Measurements from ENCODE around the gene BSCL2. TPM values are rescaled to one million over a fixed set of nuclear protein-coding genes. Genes with fewer than 3 reads are reported as not detected.
"Not testable (repeated sequence)": the region's sequence is repeated elsewhere in the genome, so short reads cannot be mapped to it uniquely, and the experiment has no call there.

The BSCL2 gene
- polyA plus RNA-seq, 3 donors = 43.5 to 65.7 (median 63.3) TPM

- Mint-ChIP-seq H3K27me3 (ENCODE audit: low read depth in 3 of 3) (peaks cover 0 to 3% (median 0%) of the 10 kb centered on the region in 3 donors), H3K36me3 (peaks cover 5 to 10% of the 10 kb centered on the region in 2 donors), H3K4me3 (peak overlapping the region in 1 of 2 donors; percentile 87), H3K27ac (peak overlapping the region in 3 of 7 donors; percentile 15 to 66 (median 46)), H3K9me3 (no peaks in the 10 kb centered on the region), H3K4me1 (peaks cover 21% of the 10 kb centered on the region)
- Histone ChIP-seq H4K20me1 (ENCODE audit: insufficient read depth, low read length) (no peaks in the 10 kb centered on the region), H3K4me1 (ENCODE audit: control insufficient read depth in 1 of 2, insufficient read depth in 2 of 2, low read length in 2 of 2) (peaks cover 11 to 14% of the 10 kb centered on the region in 2 donors), H3K9ac (ENCODE audit: insufficient read depth, low read length, poor library complexity, severe bottlenecking) (no peak overlapping the region), H3K4me2 (replicated peaks; ENCODE audit: extremely low read depth, low read length, poor library complexity, severe bottlenecking) (peak overlapping the region; percentile 99), H3K4me3 (replicated peaks in 1 of 3; ENCODE audit: low read depth in 2 of 3, low read length in 3 of 3) (peak overlapping the region in 1 of 3 experiments; percentile 97), H3K36me3 (replicated peaks in 1 of 2; ENCODE audit: control insufficient read depth in 1 of 2, insufficient read depth in 2 of 2, low read length in 2 of 2) (peaks cover 6% of the 10 kb centered on the region in 2 donors), H3K9me3 (replicated peaks in 1 of 2; ENCODE audit: control insufficient read depth in 1 of 2, insufficient read depth in 1 of 2, low read length in 2 of 2) (no peaks in the 10 kb centered on the region), H3K79me2 (ENCODE audit: insufficient read depth, low read length) (peaks cover 30% of the 10 kb centered on the region), H2AFZ (ENCODE audit: insufficient read depth, low read depth, low read length, poor library complexity, severe bottlenecking) (peak overlapping the region; percentile 17), H3K27ac (ENCODE audit: low read depth in 1 of 2, low read length in 2 of 2) (no peak overlapping the region), H3K27me3 (ENCODE audit: control insufficient read depth in 2 of 2, insufficient read depth in 2 of 2, low read length in 2 of 2) (no peaks in the 10 kb centered on the region)
- no peak for TF ChIP-seq CTCF (IDR thresholded peaks at IDR 0.05)
- no peak for DNase-seq
- no CpG with 5 or more reads among the region's 11 CpGs for WGBS (ENCODE audit: insufficient coverage)
- intact Hi-C loops (cut with micrococcal nuclease) = loop anchor here (5.0 kb wide), 2 partner anchors 53 to 62 kb away; partner anchors contain the start of genes BSCL2 (in 1 of the 2), GNG3 (in 1 of the 2) and TUT1 (in 1 of the 2)
These were observed 52.9 kb downstream of the BSCL2 start for GRCh38 chr11:62654297-62654696.

GRCh38 chr11:62652161-62653006 lies 54.8 kb downstream of the BSCL2 start:
- Histone ChIP-seq H3K27me3 (ENCODE audit: control insufficient read depth in 2 of 2, insufficient read depth in 2 of 2, low read length in 2 of 2) (no peaks in the 10 kb centered on the region), H3K4me3 (replicated peaks in 1 of 3; ENCODE audit: low read depth in 2 of 3, low read length in 3 of 3) (peak overlapping the region; percentile 67 to 97 (median 79)), H4K20me1 (ENCODE audit: insufficient read depth, low read length) (no peaks in the 10 kb centered on the region), H3K4me1 (ENCODE audit: control insufficient read depth in 1 of 2, insufficient read depth in 2 of 2, low read length in 2 of 2) (peaks cover 11 to 17% of the 10 kb centered on the region in 2 donors), H3K9me3 (replicated peaks in 1 of 2; ENCODE audit: control insufficient read depth in 1 of 2, insufficient read depth in 1 of 2, low read length in 2 of 2) (no peaks in the 10 kb centered on the region), H2AFZ (ENCODE audit: insufficient read depth, low read depth, low read length, poor library complexity, severe bottlenecking) (peak overlapping the region; percentile 92), H3K27ac (ENCODE audit: low read depth in 1 of 2, low read length in 2 of 2) (peak overlapping the region; percentile 65 to 89), H3K36me3 (replicated peaks in 1 of 2; ENCODE audit: control insufficient read depth in 1 of 2, insufficient read depth in 2 of 2, low read length in 2 of 2) (peaks cover 21 to 24% of the 10 kb centered on the region in 2 donors), H3K4me2 (replicated peaks; ENCODE audit: extremely low read depth, low read length, poor library complexity, severe bottlenecking) (peak overlapping the region; percentile 99), H3K9ac (ENCODE audit: insufficient read depth, low read length, poor library complexity, severe bottlenecking) (peak overlapping the region; percentile 91), H3K79me2 (ENCODE audit: insufficient read depth, low read length) (peaks cover 35% of the 10 kb centered on the region)
- peaks cover 23% of the 10 kb centered on the region for H3K4me1 Mint-ChIP-seq
- DNase-seq = no peak
- H3K27ac Mint-ChIP-seq = peak overlapping the region; percentile 86 to 94 (median 91)
- peak overlapping the region; percentile 87 to 94 for H3K4me3 Mint-ChIP-seq
- H3K27me3 Mint-ChIP-seq (ENCODE audit: low read depth in 3 of 3) = peaks cover 0 to 3% (median 0%) of the 10 kb centered on the region in 3 donors
- no peaks in the 10 kb centered on the region for H3K9me3 Mint-ChIP-seq
- intact Hi-C loops (cut with micrococcal nuclease) = loop anchor here (2.0 to 5.0 kb wide), 3 partner anchors 26 to 60 kb away; partner anchors contain the start of genes BSCL2 (in 1 of the 2), GNG3 (in 1 of the 2), TUT1 (in 1 of the 2) and UBXN1 (in 1 of the 2)
- peaks cover 14 to 28% of the 10 kb centered on the region in 2 donors for H3K36me3 Mint-ChIP-seq
- no peak for TF ChIP-seq CTCF (IDR thresholded peaks at IDR 0.05)
- WGBS (ENCODE audit: insufficient coverage) = 43% methylated on average over 14 of the region's 16 CpGs

- H3K36me3 ChIP-seq (replicated peaks in 1 of 2; ENCODE audit: control insufficient read depth in 1 of 2, insufficient read depth in 2 of 2, low read length in 2 of 2) = peaks cover 21 to 24% of the 10 kb centered on the region in 2 donors
- H3K4me2 ChIP-seq (replicated peaks; ENCODE audit: extremely low read depth, low read length, poor library complexity, severe bottlenecking); H3K9me3 ChIP-seq (replicated peaks in 1 of 2; ENCODE audit: control insufficient read depth in 1 of 2, insufficient read depth in 1 of 2, low read length in 2 of 2); H2AFZ ChIP-seq (ENCODE audit: insufficient read depth, low read depth, low read length, poor library complexity, severe bottlenecking); H3K27me3 ChIP-seq (ENCODE audit: control insufficient read depth in 2 of 2, insufficient read depth in 2 of 2, low read length in 2 of 2); DNase-seq; H3K27ac Mint-ChIP-seq; H3K27ac ChIP-seq (ENCODE audit: low read depth in 1 of 2, low read length in 2 of 2); H4K20me1 ChIP-seq (ENCODE audit: insufficient read depth, low read length); H3K9me3 Mint-ChIP-seq; H3K4me3 ChIP-seq (replicated peaks in 1 of 3; ENCODE audit: low read depth in 2 of 3, low read length in 3 of 3); H3K9ac ChIP-seq (ENCODE audit: insufficient read depth, low read length, poor library complexity, severe bottlenecking); H3K27me3 Mint-ChIP-seq (ENCODE audit: low read depth in 3 of 3); H3K4me3 Mint-ChIP-seq: not testable (repeated sequence)
- intact Hi-C loops (cut with micrococcal nuclease) = loop anchor here (5.0 kb wide), 2 partner anchors 57 to 58 kb away; partner anchors contain the start of genes BSCL2 (in 1 of the 2), GNG3 (in 1 of the 2) and TUT1 (in 1 of the 2)
- H3K79me2 ChIP-seq (ENCODE audit: insufficient read depth, low read length) = peaks cover 51% of the 10 kb centered on the region
- Mint-ChIP-seq H3K4me1 (peaks cover 32% of the 10 kb centered on the region), H3K36me3 (peaks cover 14 to 28% of the 10 kb centered on the region in 2 donors)
- H3K4me1 ChIP-seq (ENCODE audit: control insufficient read depth in 1 of 2, insufficient read depth in 2 of 2, low read length in 2 of 2) = peaks cover 24 to 34% of the 10 kb centered on the region in 2 donors
- WGBS (ENCODE audit: insufficient coverage) = 100% methylated on average over 6 of the region's 12 CpGs
These were observed 56.9 kb downstream of the BSCL2 start for GRCh38 chr11:62650283-62650682.
